G401.6 (cell line): ENCODE results near the gene HCST.
"Not testable (repeated sequence)": the region's sequence is repeated elsewhere in the genome, so short reads cannot be mapped to it uniquely, and the experiment has no call there.

Experiments
- FAIRE-seq: peaks from 2 replicates; lab custom pipeline; 2012; peaks lifted over from hg19 to GRCh38; lab: Jason Lieb, UNC

The HCST gene

DNA sequence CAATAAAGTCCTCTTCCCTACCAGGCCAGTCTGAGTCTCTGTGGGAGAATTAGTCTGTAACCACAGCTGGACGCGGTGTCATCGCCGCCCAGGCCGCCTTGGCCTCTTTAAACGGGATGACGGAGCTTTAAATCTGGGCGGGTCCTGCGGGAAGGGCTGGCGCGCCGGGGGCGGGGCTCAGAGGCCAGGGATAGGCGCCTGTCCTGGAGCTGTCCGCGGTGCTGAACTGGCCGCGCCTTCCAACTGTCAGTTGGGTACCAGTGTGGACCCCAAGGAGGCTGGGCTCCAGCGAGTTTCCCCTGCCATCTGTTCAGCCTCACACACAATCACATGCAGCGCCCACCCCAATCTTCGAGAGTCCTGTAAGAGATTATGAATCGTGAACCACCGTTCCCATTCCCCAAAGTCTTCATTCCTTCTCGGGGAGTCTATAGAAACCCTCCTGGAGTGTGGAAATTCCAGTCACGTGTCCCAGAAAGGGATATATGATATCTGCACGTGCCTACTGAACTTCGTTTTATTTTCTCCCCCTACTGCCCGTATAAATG, 22.5 kb upstream of the HCST start:
- FAIRE-seq = peak; percentile 77

DNA sequence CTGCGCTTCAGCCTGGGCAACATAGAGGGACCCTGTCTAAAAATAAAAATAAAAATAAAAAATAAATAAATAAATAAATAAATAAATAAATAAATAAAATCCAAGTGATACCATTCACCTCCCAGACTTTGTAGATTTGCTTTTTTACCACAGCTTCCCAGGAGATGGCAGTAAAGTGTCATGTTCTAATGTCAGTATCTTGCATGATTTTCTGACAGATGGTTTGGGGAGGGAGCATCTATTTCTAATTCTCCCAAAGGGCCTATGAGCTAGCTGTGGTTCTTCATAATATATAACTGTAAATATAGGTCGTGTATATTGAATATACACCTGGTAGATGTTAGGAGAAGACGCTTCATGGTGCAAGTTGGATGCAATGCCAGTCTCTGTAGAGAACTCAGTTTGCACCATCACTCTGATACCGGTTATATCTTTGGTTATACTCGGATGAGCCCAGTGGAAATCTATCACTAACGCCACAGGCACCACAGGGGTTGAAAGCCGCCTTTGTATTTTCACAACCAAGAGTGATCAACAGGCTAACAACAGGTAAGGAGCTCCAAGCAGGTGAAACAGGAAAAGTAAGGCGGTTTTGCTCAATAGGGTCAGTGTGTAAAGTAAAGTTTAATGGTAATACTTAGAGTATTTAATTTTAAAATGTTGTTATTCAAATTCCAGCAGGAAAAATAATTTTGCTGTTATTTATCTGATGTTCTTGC, 20.1 kb upstream of the HCST start:
- peak; percentile 99 for FAIRE-seq

DNA sequence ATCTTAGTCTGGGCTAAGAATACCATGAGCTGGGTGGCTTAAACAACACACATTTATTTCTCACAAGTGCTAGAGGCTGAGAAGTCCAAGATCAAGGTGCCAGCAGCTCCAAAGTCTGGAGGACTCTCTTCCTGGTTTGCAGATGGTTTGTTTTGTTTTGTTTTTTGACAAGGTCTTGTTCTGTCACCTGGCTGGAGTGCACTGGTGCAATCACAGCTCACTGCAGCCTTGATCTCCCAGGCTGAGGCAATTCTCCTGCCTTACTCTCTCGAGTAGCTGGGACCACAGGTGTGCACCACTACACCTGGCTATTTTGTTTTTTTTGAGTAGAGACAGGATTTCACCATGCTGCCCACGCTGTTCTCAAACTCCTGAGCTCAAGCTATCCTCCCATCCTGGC, 18.4 kb upstream of the HCST start:
- FAIRE-seq = no peak

DNA sequence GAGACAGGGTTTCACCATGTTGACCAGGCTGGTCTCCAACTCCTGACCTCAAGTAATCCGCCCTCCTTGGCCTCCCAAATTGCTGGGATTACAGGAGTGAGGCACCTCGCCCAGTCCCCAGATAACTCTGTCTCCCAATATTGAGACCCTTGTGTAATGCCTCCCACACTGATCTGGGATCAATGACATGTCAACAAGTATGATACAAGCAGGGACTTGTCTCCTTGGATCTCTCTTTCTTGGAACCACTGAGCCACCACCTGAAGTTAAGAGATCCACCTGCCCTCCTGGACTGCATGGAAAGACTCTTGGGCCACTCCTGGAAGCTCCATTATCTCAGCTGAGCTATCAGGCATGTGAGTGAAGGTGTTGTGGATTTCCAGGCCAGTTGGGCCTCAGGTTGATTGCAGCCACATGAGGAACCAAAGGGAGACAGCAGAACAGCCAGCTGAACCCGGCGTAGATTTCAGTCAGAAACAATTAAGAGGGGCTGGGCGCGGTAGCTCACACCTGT, 17.0 kb upstream of the HCST start:
- no peak for FAIRE-seq

DNA sequence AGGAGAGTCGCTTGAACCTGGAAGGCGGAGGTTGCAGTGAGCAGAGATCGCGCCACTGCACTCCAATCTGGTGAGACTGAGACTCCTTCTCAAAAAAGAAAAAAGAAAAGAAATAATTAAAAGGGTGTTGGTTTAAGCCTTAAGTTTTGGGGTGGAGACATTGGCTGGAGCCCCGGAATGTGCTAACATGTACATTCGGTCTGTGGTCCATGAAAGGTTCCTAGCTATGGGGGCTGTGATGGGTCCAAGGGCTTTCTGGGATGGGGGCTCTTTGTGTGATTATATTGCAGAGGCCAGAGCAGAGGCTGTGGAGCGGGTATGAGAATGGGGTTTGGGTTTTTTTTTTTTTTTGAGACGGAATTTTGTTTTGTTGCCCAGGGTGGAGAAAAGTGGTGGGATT, 16.4 kb upstream of the HCST start:
- FAIRE-seq = no peak

DNA sequence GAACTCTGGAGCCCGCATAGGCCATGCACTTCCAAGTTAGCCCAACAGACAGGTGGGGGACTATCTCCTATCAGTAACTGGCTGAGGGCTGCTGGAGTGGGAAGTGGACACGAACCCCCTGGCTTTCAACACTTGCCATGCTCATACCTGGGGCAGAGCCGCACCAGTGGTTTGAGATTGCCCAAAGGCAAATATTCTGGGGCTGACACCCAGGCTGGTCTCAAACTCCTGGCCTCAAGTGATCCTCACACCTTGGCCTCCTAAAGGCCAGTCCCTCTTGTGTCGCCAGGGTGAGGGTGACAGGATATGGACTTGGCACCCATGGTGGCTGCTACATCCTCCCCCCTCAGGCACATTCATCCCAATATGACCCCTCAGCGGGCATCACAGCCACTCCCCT, 15.1 kb upstream of the HCST start:
- FAIRE-seq = no peak

DNA sequence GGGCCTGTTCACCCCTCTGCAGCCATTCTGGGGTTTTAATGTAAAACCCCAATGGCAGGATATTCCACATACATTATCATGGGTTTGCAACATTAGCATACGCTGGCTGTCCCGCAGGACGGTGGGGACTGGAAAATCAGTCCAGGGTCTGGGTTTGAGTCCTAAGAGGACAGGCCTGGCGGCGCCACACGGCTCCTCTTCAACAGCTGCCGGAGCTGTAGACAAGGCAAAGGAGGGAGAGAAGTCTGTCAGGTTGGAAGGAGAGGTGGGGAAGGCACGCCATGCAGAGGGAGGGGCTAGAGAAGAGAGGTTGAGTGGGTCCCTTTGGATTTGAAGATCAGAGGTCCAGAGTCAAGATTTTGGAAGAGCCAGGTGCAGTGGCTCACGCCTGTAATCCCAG, 13.9 kb upstream of the HCST start:
- FAIRE-seq = no peak

DNA sequence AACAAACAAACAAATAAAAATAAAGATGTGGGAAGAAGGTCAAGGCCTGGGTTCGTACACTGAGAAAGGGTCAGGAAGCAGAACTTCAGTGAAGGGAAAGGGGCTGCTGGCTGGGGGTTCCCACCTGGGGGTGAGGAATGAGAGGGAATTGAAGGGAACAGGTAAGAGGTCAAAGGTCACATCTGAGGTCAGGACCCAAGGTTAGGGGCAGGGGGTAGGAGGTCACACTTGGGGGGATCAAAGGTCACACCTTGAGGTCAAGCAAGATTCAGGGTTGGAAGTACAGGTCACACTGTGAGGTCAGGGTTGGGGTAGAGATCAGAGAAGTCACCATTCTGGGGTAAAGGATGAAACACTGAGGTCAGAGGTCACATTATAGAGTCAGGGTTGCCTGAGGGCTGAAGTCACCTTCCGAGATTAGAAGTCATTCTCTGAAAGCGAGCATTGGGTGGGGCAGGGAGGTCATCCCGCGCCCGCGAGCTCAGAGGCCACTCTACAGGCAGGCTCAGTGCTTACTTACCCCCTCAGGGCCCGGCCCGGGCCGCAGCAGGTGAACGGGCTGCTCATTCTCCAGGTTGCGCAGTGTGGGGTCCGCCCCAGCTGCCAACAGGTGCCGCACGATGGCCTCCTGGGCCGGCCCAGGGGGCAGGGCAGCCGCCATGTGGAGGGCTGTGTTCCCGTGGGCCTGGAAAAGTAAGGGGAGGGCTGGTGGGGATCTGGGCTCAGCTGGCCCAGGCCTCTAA, 12.8 kb upstream of the HCST start:
- FAIRE-seq = no peak

DNA sequence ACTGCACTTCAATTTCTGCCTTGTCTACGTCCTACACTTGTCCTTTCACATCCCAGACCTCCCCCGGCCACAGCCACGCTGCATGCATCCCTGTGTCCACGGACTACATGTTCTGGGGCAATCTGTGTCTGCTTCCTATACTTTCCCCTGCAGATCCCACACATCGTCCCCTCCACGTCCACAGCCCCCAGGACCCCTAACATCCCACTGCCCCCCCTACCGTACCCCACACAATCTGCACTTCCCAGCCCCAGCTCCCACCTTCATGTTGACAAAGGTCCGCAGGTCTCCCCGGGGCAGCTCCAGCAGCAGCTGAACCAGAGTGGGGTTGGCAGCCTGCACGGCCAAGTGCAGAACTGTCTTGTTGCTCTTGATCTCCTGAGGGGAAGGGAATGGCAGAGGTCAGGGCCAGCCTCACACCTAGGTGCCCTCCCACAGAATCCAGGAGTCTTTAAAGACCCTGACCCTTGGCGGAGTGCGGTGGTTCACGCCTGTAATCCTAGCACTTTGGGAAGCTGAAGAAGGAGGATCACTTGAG, 12.1 kb upstream of the HCST start:
- FAIRE-seq = no peak

DNA sequence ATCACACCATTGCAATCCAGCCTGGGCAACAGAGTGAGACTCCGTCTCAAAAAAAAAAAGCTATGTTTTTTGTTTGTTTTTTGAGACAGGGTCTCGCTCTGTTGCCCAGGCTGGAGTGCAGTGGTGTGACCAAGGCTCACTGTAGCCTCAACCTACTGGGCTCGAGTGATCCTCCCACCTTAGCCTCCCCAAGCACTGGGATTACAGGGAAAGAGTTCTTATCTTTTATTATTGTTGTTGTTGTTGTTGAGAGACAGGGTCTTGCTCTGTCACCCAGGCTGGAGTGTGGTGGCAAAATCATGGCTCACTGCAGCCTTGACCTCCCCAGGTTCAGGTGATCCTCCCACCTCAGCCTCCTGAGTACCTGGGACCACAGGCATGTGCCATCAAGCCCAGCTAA, 10.5 kb upstream of the HCST start:
- FAIRE-seq = not testable (repeated sequence)

DNA sequence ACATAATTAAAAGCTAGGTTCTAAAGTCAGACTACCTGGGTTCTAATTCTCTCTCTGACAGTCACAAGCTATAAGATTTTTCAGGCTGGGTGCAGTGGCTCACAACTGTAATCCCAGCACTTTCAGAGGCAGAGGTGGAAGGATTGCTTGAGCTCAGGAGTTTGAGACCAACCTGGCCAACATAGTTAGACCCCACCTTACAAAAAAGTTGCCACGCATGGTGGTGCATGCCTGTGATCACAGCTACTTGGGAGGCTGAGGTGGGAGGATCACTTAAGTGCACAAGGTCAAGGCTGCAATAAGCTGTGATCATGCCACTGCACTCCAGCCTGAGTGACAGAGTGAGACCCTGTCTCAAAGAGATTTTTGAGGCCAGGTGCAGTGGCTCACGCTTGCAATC, 8.0 kb upstream of the HCST start:
- no peak for FAIRE-seq

DNA sequence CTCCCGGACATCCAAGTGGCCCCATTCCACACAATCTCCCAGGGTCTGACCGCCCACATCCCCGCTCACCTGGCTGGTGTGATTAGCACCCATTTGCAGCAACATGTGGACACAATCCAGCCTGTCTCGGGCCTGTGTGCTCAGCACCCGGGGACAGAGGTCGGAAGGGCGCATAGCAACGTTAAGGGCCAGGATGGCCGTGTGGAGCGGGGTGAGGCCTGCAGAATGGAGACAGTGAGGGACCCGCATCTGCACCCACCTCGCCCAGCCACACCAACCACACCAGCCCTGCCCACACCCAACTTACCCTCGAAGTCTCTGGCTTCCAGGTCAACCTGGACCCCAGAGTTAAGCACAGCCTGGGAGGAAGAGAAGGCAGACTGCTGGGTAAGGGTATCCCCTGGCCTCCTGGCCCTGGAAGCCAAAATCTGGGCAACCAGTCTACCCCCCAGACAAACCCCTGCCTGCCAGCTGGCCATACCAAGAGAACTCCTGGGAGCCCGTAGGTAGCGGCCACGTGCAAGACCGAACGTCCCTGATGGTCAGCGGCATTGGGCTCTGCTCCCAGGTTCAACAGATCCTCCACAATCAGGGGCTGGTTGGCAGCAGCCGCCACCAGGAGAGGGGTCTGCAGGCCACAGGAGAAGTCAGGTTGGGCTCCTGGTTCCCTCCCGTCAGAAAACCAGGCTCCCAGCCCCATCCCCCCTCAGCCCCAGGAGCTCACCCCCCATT, 6.3 kb upstream of the HCST start:
- FAIRE-seq = no peak

DNA sequence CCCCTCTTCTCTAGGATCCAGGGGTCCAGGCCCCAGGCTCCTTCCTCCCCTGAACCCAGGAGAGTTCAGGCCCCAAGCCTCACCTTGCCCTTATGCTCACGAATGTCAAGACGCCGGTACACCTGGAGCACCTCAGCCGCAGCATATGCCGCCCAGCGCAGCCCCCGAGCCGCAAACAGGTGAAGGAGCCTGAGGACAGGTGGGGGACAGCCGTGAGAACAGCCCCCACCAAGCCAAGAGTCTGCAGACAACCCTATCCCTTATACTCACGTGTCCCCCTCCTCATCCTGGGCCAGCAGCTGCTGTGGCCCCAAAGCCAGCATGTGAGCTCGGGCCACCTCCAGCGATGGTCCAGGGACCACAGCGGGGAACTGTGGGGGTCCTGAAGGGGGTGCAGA, 5.7 kb upstream of the HCST start:
- FAIRE-seq = no peak

DNA sequence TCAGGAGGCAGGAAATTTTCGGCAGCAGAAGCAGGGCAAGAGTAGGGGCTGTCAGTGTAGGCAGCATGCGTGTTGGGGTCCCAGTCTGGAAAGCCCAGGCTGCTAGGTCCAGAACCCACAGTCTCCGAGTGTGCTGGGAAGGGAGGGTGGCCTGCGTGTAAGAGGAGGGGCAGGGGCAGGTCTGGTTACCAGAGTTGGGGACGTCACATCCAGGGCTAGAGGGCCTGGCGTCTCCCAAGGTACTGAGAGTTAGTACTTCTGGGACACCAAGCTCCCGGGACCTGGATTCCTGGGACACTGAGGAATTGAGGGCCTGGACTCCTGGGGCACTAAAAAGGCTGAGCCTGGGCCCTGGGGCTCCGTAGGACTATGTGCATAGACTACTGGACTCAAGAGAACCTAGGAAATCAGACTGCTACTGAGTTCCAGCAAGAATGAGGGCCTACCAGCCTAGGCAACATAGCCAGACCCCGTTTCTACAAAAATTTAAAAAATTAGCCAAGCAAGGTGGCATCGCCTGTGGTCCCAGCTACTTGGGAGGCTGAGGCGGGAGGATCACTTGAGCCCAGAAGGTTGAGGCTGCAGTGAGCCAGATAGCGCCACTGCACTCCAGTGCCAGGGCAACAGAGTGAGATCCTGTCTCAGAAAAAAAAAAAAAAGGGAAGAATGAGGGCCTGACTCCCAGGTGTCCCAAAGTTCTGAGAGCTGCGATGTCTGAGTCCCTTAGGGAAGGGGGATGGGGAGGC, 4.5 kb upstream of the HCST start:
- FAIRE-seq = no peak

DNA sequence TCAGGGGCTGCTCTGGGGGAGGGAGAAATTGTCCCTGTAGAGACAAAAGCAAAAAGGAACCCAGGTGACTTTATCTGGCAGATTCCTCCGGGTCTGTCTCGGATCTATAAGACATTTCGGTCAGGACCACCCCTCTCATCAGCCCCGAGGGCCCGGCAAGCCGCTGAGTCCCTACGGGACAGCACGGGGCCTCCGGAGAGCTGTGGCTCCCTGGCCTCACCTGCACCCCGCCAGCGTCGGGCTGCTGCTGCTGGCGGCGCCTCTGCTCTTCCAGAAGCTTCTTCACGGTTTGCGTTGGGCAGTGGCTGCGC, 3.9 kb upstream of the HCST start:
- FAIRE-seq = no peak

DNA sequence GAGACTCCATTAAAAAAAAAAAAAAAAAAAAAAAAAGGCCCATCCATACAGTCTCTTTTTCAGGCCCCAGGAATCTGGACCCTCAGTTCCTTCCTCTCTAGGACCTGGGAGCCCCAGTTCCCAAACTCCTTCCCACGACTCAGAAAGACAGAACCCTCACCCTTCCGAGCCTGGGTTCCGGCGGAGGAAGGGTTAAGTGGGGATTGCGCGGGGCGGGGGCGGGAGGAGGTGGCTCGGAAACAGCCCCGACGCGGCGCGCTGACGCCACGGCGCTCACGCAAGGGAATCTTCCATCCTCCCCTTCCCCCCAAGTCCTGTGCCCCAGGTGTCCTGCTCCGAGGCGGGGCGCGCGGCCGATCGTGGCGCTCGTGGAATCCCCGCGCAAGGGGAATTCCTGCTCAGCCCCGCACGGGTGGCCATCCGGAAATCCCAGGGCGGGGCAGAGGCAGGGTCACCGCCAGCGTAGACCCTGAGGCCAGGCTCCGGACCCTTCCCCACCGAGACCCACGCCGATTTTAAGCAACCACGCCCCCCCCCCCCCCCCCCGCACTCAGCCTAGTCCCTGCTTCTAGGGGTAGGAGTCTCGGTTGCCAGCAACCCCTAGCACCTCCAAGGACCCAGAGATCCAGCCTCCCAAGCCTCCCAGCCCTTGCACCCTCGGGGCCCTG, 2.6 kb upstream of the HCST start:
- peak; percentile 72 for FAIRE-seq

DNA sequence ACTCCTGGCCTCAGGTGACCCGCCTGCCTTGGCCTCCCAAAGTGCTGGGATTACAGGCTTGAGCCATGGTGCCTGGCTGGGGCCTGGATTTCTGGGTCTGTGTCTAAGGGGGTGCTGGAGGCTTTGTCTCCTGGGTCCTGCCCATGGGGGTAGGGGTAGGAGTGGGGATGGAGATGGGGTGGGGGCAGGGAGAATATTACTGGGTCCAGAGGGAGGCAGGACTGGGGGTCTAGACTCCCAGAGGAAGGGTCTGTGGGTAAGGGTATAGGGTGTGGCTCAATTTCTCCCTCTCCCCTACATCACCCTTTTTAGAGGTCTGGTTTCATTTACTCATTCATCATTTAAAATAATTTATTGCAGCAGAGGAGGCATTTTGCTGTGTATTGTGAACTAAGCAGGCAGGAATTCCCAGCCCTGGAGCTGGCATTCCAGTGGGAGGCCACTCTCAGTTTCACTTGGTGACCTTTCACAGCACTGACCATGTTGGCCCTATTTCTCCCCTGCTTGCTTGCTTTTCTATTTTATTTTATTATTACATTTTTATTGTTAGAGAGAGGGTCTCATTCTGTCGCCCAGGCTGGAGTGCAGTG, 1.2 kb upstream of the HCST start:
- FAIRE-seq = peak; percentile 67

DNA sequence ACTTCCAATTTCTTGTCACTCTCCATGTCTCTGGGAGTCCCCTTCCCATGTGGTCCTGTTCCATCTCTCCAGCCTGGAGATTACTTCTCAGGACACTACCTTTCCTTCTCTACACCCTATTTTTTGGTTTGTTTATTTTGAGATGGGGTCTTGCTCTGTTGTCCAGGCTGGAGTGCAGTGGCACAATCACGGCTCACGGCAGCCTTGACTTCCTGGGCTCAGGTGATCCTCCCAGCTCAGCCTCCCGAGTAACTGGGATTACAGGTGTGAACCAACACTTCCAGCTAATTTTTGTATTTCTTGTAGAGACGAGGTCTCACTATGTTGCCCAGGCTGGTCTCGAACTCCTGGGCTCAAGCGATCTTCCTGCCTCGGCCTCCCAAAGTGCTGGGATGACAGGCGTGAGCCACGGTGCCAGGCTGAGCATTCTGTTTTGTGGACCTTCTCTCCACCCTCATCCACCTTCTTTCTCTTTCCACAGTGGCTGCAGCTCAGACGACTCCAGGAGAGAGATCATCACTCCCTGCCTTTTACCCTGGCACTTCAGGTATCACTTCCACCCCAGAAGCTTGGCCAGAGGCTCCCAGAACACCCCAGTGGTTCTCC, 644 bp downstream of the HCST start:
- no peak for FAIRE-seq

DNA sequence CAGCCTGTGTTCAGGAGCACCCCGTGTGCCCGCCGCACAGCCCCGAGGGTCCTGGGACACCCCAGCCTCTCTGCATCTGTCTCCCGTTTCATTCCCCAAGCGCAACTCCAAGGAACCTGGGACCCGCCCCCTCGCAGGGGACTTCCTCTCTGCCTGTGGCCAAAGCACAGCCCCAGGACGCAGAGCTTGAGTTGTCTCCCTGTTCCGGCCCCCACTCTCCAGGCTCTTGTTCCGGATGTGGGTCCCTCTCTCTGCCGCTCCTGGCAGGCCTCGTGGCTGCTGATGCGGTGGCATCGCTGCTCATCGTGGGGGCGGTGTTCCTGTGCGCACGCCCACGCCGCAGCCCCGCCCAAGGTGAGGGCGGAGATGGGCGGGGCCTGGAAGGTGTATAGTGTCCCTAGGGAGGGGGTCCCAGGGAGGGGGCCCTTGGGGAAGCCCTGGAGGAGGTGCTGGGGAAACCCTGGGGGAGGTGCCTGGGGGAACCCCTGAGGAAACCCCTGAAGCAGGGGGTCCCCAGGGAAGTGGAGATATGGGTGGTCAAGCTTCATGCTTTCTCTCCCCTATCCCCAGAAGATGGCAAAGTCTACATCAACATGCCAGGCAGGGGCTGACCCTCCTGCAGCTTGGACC, 1.3 kb downstream of the HCST start:
- no peak for FAIRE-seq
